Neural cell (in vitro differentiated cells): ENCODE data around the gene EEF2K. TPM values are rescaled to one million over a fixed set of nuclear protein-coding genes. Genes with fewer than 3 reads are reported as not detected.

Experiments used
- H2AFZ ChIP-seq: fragments of 200-600, 300-800 bp; sonication (generic), shearing (Covaris generic); 2 replicates; pipeline ENCODE4 v1.6.0; 2014; ENCODE audit warnings: low read depth, mild to moderate bottlenecking, antibody characterized with exemption, low read length, moderate library complexity
- H3F3A ChIP-seq: fragments of 200-600 bp; shearing (Covaris generic); 2 replicates; pipeline ENCODE4 v1.6.1; 2016; ENCODE audit warnings: mild to moderate bottlenecking, moderate library complexity, mixed read lengths, antibody characterized with exemption, low read length; ENCODE audit not compliant: insufficient read depth, poor library complexity, severe bottlenecking
- H3K27ac ChIP-seq: fragments of 200-600, 300-800 bp; sonication (generic), shearing (Covaris generic); 2 replicates; pipeline ENCODE4 v1.5.1; 2014; ENCODE audit warnings: mild to moderate bottlenecking, low read length, moderate library complexity
- H3K27me3 ChIP-seq: fragments of 300-800, 200-600 bp; sonication (generic), shearing (Covaris generic); 2 replicates; pipeline ENCODE4 v1.6.0; 2014; ENCODE audit warnings: mild to moderate bottlenecking, low read depth, low read length, moderate library complexity; ENCODE audit not compliant: insufficient read depth
- H3K36me3 ChIP-seq: fragments of 300-800, 200-600 bp; sonication (generic), shearing (Covaris generic); 2 replicates; pipeline ENCODE4 v1.5.1; 2014; ENCODE audit warnings: mild to moderate bottlenecking, antibody characterized with exemption, low read length, moderate library complexity; ENCODE audit not compliant: insufficient read depth
- H3K4me2 ChIP-seq: fragments of 300-800, 200-600 bp; sonication (generic), shearing (Covaris generic); 2 replicates; pipeline ENCODE4 v1.6.0; 2014; ENCODE audit warnings: mild to moderate bottlenecking, low read length
- H3K4me3 ChIP-seq: fragments of 300-800, 200-600 bp; sonication (generic), shearing (Covaris generic); 2 replicates; pipeline ENCODE4 v1.5.1; 2014; ENCODE audit warnings: mild to moderate bottlenecking, low read length, moderate library complexity
- H3K79me2 ChIP-seq: fragments of 200-600 bp; shearing (Covaris generic); replicated peaks from 2 replicates; pipeline ENCODE4 v1.6.0; 2014; ENCODE audit warnings: mild to moderate bottlenecking, low read length, moderate library complexity; ENCODE audit not compliant: insufficient read depth
- H3K9ac ChIP-seq: fragments of 300-800, 200-600 bp; sonication (generic), shearing (Covaris generic); 2 replicates; pipeline ENCODE4 v1.6.1; 2016; ENCODE audit warnings: mild to moderate bottlenecking, low read length, mixed read lengths
- H3K9me2 ChIP-seq: fragments of 200-600 bp; shearing (Covaris generic); 2 replicates; pipeline ENCODE4 v1.6.1; 2016; ENCODE audit warnings: mild to moderate bottlenecking, low read length, mixed read lengths; ENCODE audit not compliant: insufficient read depth
- H3K9me3 ChIP-seq: fragments of 200-600, 300-800 bp; sonication (generic), shearing (Covaris generic); 2 replicates; pipeline ENCODE4 v1.6.1; 2016; ENCODE audit warnings: mild to moderate bottlenecking, mixed run types, low read length, moderate library complexity, mixed read lengths
- H4K20me1 ChIP-seq: fragments of 200-600 bp; shearing (Covaris generic); 2 replicates; pipeline ENCODE4 v1.6.1; 2016; ENCODE audit warnings: mild to moderate bottlenecking, mixed run types; ENCODE audit not compliant: insufficient read depth
- EP300 ChIP-seq: fragments of 450-650 bp; conservative IDR thresholded peaks from 2 replicates; pipeline ENCODE4 v1.6.1; 2014; ENCODE audit warnings: antibody characterized with exemption, mild to moderate bottlenecking, moderate library complexity; ENCODE audit not compliant: poor library complexity, severe bottlenecking
- EZH2 ChIP-seq: fragments of 200-600, 300-800 bp; shearing (Covaris generic), sonication (generic); IDR thresholded peaks from 2 replicates; pipeline ENCODE4 v1.6.1; 2014; ENCODE audit warnings: antibody characterized with exemption, low read length, borderline replicate concordance, mild to moderate bottlenecking; ENCODE audit not compliant: insufficient read depth, poor library complexity, severe bottlenecking
- MXI1 ChIP-seq: fragments of 450-650 bp; conservative IDR thresholded peaks from 2 replicates; pipeline ENCODE4 v1.6.1; 2014; ENCODE audit warnings: antibody characterized with exemption, mild to moderate bottlenecking; ENCODE audit not compliant: poor library complexity, severe bottlenecking
- POLR2AphosphoS5 ChIP-seq: IDR thresholded peaks from 2 replicates; pipeline ENCODE4 v1.6.1; 2012
- RAD21 ChIP-seq: fragments of 450-650 bp; conservative IDR thresholded peaks from 2 replicates; pipeline ENCODE4 v1.6.1; 2014; ENCODE audit warnings: antibody characterized with exemption, mild to moderate bottlenecking, moderate library complexity
- SMC3 ChIP-seq: fragments of 450-650 bp; conservative IDR thresholded peaks from 2 replicates; pipeline ENCODE4 v1.6.1; 2014; ENCODE audit warnings: antibody characterized with exemption, mild to moderate bottlenecking, moderate library complexity; ENCODE audit not compliant: poor library complexity
- TAF1 ChIP-seq: IDR thresholded peaks from 2 replicates; pipeline ENCODE4 v1.6.1; 2012; ENCODE audit warnings: low read depth
- polyA plus RNA-seq: library from polyadenylated mRNA; depleted of rRNA; stranded (reverse); fragments of >200 nt; gene quantifications from 2 replicates; pipeline ENCODE4 v1.2.3, GENCODE V29; 2014
- TF ChIP-seq, protein P1 (sequence below): IDR thresholded peaks from 2 replicates; pipeline ENCODE4 v1.6.1; 2012; ENCODE audit warnings: borderline replicate concordance
- TF ChIP-seq, protein P2 (sequence below): fragments of 450-650 bp; IDR thresholded peaks from 2 replicates; pipeline ENCODE4 v1.5.1; 2014; ENCODE audit warnings: antibody characterized with exemption, mild to moderate bottlenecking, moderate library complexity; ENCODE audit not compliant: poor library complexity, severe bottlenecking

Gene EEF2K
- polyA plus RNA-seq, 1 donor from 2014 or later, result 7.2 TPM

DNA sequence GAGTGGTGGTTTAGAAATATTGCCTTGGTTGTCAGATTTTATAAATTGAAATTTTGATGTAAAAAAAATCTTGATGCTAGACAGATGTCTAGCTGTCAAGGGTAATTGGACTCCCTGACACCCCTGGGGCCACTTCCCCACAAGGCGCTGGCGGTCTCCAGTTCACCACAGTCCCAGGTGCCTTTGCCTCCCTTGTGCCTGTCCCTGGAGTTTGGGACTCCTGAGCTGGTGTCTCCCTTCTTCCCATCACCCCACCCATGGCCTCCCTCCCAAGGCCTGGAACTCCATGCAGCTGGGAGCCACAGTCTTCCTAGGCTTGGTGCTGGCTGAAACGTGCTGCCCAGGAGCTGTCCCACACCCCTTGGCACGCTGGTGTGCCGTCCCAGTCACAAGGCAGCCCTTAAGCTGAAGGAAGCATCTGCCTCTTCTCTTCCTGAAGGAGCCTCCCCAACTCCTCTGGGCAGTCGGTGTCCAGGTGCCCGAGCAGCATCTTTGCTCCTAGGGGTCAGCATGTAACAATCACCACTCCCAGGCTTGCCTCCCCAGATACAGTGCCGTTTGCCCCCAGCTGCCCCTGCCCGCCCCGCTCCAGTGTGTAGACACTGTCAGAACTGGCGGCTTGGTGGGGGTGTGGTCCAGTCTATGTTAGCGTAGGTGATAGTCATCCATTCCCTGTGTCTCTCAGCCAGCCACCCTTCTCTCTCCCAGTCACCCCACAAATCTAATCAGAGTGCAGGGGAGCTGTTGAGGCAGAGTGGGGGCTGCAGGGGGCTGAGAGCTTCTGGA, 117.3 kb downstream of the EEF2K start:
- H3K4me3 ChIP-seq, result no peak overlapping the region
- H3K27me3 ChIP-seq, result no peaks in the 10 kb centered on the region
- no peaks in the 10 kb centered on the region for H3K9me2 ChIP-seq
- no peak overlapping the region for H3K4me2 ChIP-seq
- no peak overlapping the region for H2AFZ ChIP-seq
- no peaks in the 10 kb centered on the region for H3K9me3 ChIP-seq
- no peaks in the 10 kb centered on the region for H4K20me1 ChIP-seq
- TF ChIP-seq, protein P1, sequence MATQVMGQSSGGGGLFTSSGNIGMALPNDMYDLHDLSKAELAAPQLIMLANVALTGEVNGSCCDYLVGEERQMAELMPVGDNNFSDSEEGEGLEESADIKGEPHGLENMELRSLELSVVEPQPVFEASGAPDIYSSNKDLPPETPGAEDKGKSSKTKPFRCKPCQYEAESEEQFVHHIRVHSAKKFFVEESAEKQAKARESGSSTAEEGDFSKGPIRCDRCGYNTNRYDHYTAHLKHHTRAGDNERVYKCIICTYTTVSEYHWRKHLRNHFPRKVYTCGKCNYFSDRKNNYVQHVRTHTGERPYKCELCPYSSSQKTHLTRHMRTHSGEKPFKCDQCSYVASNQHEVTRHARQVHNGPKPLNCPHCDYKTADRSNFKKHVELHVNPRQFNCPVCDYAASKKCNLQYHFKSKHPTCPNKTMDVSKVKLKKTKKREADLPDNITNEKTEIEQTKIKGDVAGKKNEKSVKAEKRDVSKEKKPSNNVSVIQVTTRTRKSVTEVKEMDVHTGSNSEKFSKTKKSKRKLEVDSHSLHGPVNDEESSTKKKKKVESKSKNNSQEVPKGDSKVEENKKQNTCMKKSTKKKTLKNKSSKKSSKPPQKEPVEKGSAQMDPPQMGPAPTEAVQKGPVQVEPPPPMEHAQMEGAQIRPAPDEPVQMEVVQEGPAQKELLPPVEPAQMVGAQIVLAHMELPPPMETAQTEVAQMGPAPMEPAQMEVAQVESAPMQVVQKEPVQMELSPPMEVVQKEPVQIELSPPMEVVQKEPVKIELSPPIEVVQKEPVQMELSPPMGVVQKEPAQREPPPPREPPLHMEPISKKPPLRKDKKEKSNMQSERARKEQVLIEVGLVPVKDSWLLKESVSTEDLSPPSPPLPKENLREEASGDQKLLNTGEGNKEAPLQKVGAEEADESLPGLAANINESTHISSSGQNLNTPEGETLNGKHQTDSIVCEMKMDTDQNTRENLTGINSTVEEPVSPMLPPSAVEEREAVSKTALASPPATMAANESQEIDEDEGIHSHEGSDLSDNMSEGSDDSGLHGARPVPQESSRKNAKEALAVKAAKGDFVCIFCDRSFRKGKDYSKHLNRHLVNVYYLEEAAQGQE, result no peak
- TF ChIP-seq EZH2 (no peak), RAD21 (no peak), EP300 (no peak), MXI1 (no peak), TAF1 (no peak), POLR2AphosphoS5 (no peak), SMC3 (no peak)
- TF ChIP-seq, protein P2, sequence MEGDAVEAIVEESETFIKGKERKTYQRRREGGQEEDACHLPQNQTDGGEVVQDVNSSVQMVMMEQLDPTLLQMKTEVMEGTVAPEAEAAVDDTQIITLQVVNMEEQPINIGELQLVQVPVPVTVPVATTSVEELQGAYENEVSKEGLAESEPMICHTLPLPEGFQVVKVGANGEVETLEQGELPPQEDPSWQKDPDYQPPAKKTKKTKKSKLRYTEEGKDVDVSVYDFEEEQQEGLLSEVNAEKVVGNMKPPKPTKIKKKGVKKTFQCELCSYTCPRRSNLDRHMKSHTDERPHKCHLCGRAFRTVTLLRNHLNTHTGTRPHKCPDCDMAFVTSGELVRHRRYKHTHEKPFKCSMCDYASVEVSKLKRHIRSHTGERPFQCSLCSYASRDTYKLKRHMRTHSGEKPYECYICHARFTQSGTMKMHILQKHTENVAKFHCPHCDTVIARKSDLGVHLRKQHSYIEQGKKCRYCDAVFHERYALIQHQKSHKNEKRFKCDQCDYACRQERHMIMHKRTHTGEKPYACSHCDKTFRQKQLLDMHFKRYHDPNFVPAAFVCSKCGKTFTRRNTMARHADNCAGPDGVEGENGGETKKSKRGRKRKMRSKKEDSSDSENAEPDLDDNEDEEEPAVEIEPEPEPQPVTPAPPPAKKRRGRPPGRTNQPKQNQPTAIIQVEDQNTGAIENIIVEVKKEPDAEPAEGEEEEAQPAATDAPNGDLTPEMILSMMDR, result no peak
- H3K27ac ChIP-seq, result no peak overlapping the region
- no peaks in the 10 kb centered on the region for H3K36me3 ChIP-seq
- H3K9ac ChIP-seq, result no peak overlapping the region
- H3F3A ChIP-seq, result no peaks in the 10 kb centered on the region
- no peaks in the 10 kb centered on the region for H3K79me2 ChIP-seq

DNA sequence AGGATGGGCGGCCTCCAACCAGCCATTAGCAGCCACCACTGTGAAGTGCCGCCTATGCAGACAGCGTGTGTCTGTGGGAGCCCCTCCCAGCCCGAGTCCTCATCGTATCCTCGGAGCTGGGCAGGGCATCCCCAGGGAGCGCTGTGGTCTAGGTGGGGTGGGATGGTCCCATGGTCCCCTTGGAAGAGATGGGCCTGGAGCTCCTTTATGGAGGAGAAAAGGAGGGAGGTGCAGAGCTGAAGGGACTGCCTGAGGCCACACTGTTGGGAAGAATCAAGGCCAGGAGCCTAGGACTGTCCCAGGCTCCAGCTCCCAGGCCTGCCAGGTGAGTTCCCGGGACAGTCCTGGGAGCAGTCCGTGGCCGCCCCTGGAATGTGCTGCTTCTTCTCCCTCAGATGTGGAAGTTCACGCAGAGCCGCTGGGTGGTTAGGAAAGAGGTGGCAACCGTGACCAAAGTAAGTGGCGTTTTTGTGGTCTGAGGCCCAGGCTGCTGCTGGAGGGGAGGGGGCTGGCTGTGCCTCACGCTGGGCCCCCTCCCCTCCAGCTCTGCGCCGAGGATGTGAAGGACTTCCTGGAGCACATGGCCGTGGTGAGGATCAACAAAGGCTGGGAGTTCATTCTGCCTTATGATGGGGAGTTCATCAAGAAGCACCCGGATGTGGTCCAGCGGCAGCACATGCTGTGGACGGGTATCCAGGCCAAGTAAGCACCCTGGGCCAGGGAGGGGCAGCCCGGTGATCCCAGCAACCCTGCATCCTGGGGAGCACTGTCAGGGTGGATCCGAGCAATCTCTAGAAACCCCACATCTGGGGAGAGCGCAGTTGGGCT, 118.1 kb downstream of the EEF2K start:
- no peak overlapping the region for H3K4me2 ChIP-seq
- no peaks in the 10 kb centered on the region for H3F3A ChIP-seq
- H3K9ac ChIP-seq, result no peak overlapping the region
- H3K4me3 ChIP-seq, result no peak overlapping the region
- no peaks in the 10 kb centered on the region for H3K27me3 ChIP-seq
- H2AFZ ChIP-seq, result no peak overlapping the region
- no peaks in the 10 kb centered on the region for H3K36me3 ChIP-seq
- no peaks in the 10 kb centered on the region for H3K79me2 ChIP-seq
- H3K9me2 ChIP-seq, result no peaks in the 10 kb centered on the region
- no peak overlapping the region for H3K27ac ChIP-seq
- no peaks in the 10 kb centered on the region for H3K9me3 ChIP-seq
- H4K20me1 ChIP-seq, result no peaks in the 10 kb centered on the region
- no peak for TF ChIP-seq EZH2
- TF ChIP-seq EP300, result no peak
- TF ChIP-seq POLR2AphosphoS5, result no peak
